Keratinocyte (primary cell): ENCODE measurements around the gene DTL. TPM values are rescaled to one million over a fixed set of nuclear protein-coding genes. Genes with fewer than 3 reads are reported as not detected.

Experiments
- DNase-seq: peaks from one replicate; pipeline ENCODE4 v3.0.0-alpha.2; 2011; ENCODE audit warnings: low read depth, missing footprints, low spot score
- FAIRE-seq: peaks from 2 replicates; lab custom pipeline; 2011; peaks lifted over from hg19 to GRCh38; lab: Jason Lieb, UNC
- H2AFZ ChIP-seq: 2 replicates; pipeline ENCODE4 v1.6.0; 2012; ENCODE audit warnings: low read length, control low read depth, inconsistent platforms; ENCODE audit not compliant: control insufficient read depth
- H3K27ac ChIP-seq: 2 replicates; pipeline ENCODE4 v1.5.1; 2011; ENCODE audit warnings: low read length; ENCODE audit not compliant: control insufficient read depth, insufficient read depth
- H3K27me3 ChIP-seq: 3 replicates; pipeline ENCODE4 v1.6.0; 2011; ENCODE audit warnings: low read length; ENCODE audit not compliant: control insufficient read depth, insufficient read depth; ENCODE audit errors: extremely low read depth
- H3K36me3 ChIP-seq, 2 experiments: 2 replicates in 1 of 2; 3 replicates in 1 of 2; pipeline ENCODE4 v1.5.1; 2011; ENCODE audit warnings: low read length in 2 of 2, mild to moderate bottlenecking in 1 of 2; ENCODE audit not compliant: control insufficient read depth in 2 of 2, insufficient read depth in 2 of 2; ENCODE audit errors: extremely low read depth in 1 of 2
- H3K4me1 ChIP-seq: 3 replicates; pipeline ENCODE4 v1.5.1; 2011; ENCODE audit warnings: low read length; ENCODE audit not compliant: control insufficient read depth, insufficient read depth; ENCODE audit errors: extremely low read depth
- H3K4me2 ChIP-seq: 3 replicates; pipeline ENCODE4 v1.6.0; 2011; ENCODE audit warnings: low read depth, low read length; ENCODE audit not compliant: control insufficient read depth, insufficient read depth; ENCODE audit errors: extremely low read depth
- H3K4me3 ChIP-seq, 3 experiments: fragments of 200-600 bp in 1 of 3; sonication (generic) in 1 of 3; 2 replicates in 2 of 3; 3 replicates in 1 of 3; pipeline ENCODE4 v1.5.1; 2011 to 2016; ENCODE audit warnings: low read length in 3 of 3, mild to moderate bottlenecking in 3 of 3, control low read depth in 2 of 3, inconsistent platforms in 1 of 3, low read depth in 1 of 3, mixed read lengths in 1 of 3, mixed run types in 1 of 3, moderate library complexity in 1 of 3; ENCODE audit not compliant: control insufficient read depth in 2 of 3, insufficient read depth in 2 of 3; ENCODE audit errors: extremely low read depth in 1 of 3
- H3K79me2 ChIP-seq: 2 replicates; pipeline ENCODE4 v1.6.0; 2012; ENCODE audit warnings: low read length; ENCODE audit not compliant: control insufficient read depth, insufficient read depth
- H3K9ac ChIP-seq: 3 replicates; pipeline ENCODE4 v1.6.0; 2011; ENCODE audit warnings: low read length; ENCODE audit not compliant: control insufficient read depth, insufficient read depth; ENCODE audit errors: extremely low read depth
- H3K9me1 ChIP-seq: 3 replicates; pipeline ENCODE4 v1.6.0; 2011; ENCODE audit warnings: low read length; ENCODE audit not compliant: control insufficient read depth, insufficient read depth; ENCODE audit errors: extremely low read depth
- H3K9me3 ChIP-seq: 2 replicates; pipeline ENCODE4 v1.5.1; 2012; ENCODE audit warnings: low read depth, low read length; ENCODE audit not compliant: control insufficient read depth
- H4K20me1 ChIP-seq: 3 replicates; pipeline ENCODE4 v1.6.0; 2011; ENCODE audit warnings: low read length; ENCODE audit not compliant: control insufficient read depth, insufficient read depth; ENCODE audit errors: extremely low read depth
- CTCF ChIP-seq, 3 experiments: IDR thresholded peaks in 1 of 3; conservative IDR thresholded peaks in 1 of 3; optimal IDR thresholded peaks in 1 of 3; 2 replicates in 2 of 3; 3 replicates in 1 of 3; pipeline versions ENCODE3 to v1.5.1; 2011; ENCODE audit warnings: low read length in 3 of 3, mild to moderate bottlenecking in 3 of 3, moderate library complexity in 2 of 3, control low read depth in 1 of 3, inconsistent platforms in 1 of 3; ENCODE audit not compliant: insufficient read depth in 2 of 3; ENCODE audit errors: extremely low read depth in 1 of 3
- EZH2 ChIP-seq: IDR thresholded peaks from one replicate; pipeline ENCODE4 v1.6.1; 2012; ENCODE audit warnings: inconsistent platforms, mild to moderate bottlenecking, low read length, moderate library complexity
- dilution Hi-C: fragments of 300-500 bp; cut with MboI; formaldehyde crosslinking; loops from one replicate; pipeline ENCODE4 v1.7.0; 2020; ENCODE audit warnings: low sequenced_read_pairs; ENCODE audit not compliant: extremely low pct_ligation_motif_present
- polyA plus RNA-seq, 5 experiments: library from polyadenylated mRNA; depleted of rRNA in 3 of 5; stranded (reverse) in 3 of 5; stranded (forward) in 1 of 5; unstranded in 1 of 5; fragments of >200 nt; gene quantifications; 1 replicate in 1 of 5; 2 replicates in 3 of 5; 3 replicates in 1 of 5; pipeline versions ENCODE4 v1.2.1 to v1.2.3, GENCODE V29; 2011 to 2012; ENCODE audit warnings: missing spikeins in 2 of 5, low read depth in 1 of 5, low replicate concordance in 1 of 5

DTL gene
- polyA plus RNA-seq, 1 donor (not counting 4 experiments of a cell fraction or from before 2014, with no cell fraction given) = 9.3 TPM

GRCh38 chr1:212111536-212111935 lies 76.0 kb downstream of the DTL start:
- Histone ChIP-seq H3K4me2 (no peak overlapping the region), H3K27me3 (no peaks in the 10 kb centered on the region), H3K4me1 (peaks cover 8% of the 10 kb centered on the region), H3K4me3 (no peak overlapping the region), H3K9me1 (no peaks in the 10 kb centered on the region), H3K79me2 (no peaks in the 10 kb centered on the region), H3K9me3 (no peaks in the 10 kb centered on the region), H2AFZ (no peak overlapping the region), H3K36me3 (no peaks in the 10 kb centered on the region), H3K9ac (no peak overlapping the region), H3K27ac (no peak overlapping the region), H4K20me1 (no peaks in the 10 kb centered on the region)
- DNase-seq = no peak
- FAIRE-seq = no peak
- no peak for TF ChIP-seq EZH2
- no peak for TF ChIP-seq CTCF (optimal IDR thresholded peaks at IDR 0.05 in 1 of 3, IDR thresholded peaks at IDR 0.05 in 1 of 3, conservative IDR thresholded peaks at IDR 0.05 in 1 of 3; ENCODE audit: extremely low read depth in 1 of 3, insufficient read depth in 2 of 3, low read length in 3 of 3)
- dilution Hi-C loops = no loop called here

GRCh38 chr1:212113706-212114105 lies 78.2 kb downstream of the DTL start:
- FAIRE-seq (no peak), DNase-seq (no peak)
- Histone ChIP-seq H4K20me1 (no peaks in the 10 kb centered on the region), H3K27ac (no peak overlapping the region), H3K4me2 (no peak overlapping the region), H3K4me1 (peaks cover 7% of the 10 kb centered on the region), H3K79me2 (no peaks in the 10 kb centered on the region), H2AFZ (no peak overlapping the region), H3K36me3 (no peaks in the 10 kb centered on the region), H3K4me3 (no peak overlapping the region), H3K27me3 (no peaks in the 10 kb centered on the region), H3K9ac (no peak overlapping the region), H3K9me3 (no peaks in the 10 kb centered on the region), H3K9me1 (no peaks in the 10 kb centered on the region)
- TF ChIP-seq EZH2 (no peak), CTCF (optimal IDR thresholded peaks at IDR 0.05 in 1 of 3, IDR thresholded peaks at IDR 0.05 in 1 of 3, conservative IDR thresholded peaks at IDR 0.05 in 1 of 3; ENCODE audit: extremely low read depth in 1 of 3, insufficient read depth in 2 of 3, low read length in 3 of 3) (no peak)
- dilution Hi-C loops = no loop called here
